Spleen (tissue), 7 donors: ENCODE data around the gene TMEM121.

Experiments used
- POLR2A ChIP-seq, 3 donors: fragments of 450-650 bp; IDR thresholded peaks; one replicate each; pipeline ENCODE4 v1.5.1; 2017; ENCODE audit warnings: antibody characterized with exemption in 3 of 3, mild to moderate bottlenecking in 1 of 3
- POLR2AphosphoS5 ChIP-seq, 3 donors: sonication (generic); formaldehyde crosslinking; IDR thresholded peaks; one replicate each; pipeline ENCODE4 v1.5.1; 2017; ENCODE audit warnings: antibody characterized with exemption in 3 of 3
- TF ChIP-seq, protein P1 (sequence below), 11 experiments: fragments of 200-600 bp in 7 of 11; fragments of 450-650 bp in 4 of 11; sonication (generic) in 4 of 11; IDR thresholded peaks in 8 of 11; conservative IDR thresholded peaks in 3 of 11; 1 replicate in 7 of 11; 2 replicates in 4 of 11; pipeline versions ENCODE4 v1.4.0 to v1.8.0; 2016 to 2021; ENCODE audit warnings: antibody characterized with exemption in 11 of 11, inconsistent platforms in 4 of 11, mild to moderate bottlenecking in 1 of 11
- donor health status: DM: no; HTN: no; CAD: no; lungs with moderate emphysema.
- donor health status: DM: no; HTN: no; CAD: no.
- donor health status: DM: no; HTN: no; CAD: no.

DNA sequence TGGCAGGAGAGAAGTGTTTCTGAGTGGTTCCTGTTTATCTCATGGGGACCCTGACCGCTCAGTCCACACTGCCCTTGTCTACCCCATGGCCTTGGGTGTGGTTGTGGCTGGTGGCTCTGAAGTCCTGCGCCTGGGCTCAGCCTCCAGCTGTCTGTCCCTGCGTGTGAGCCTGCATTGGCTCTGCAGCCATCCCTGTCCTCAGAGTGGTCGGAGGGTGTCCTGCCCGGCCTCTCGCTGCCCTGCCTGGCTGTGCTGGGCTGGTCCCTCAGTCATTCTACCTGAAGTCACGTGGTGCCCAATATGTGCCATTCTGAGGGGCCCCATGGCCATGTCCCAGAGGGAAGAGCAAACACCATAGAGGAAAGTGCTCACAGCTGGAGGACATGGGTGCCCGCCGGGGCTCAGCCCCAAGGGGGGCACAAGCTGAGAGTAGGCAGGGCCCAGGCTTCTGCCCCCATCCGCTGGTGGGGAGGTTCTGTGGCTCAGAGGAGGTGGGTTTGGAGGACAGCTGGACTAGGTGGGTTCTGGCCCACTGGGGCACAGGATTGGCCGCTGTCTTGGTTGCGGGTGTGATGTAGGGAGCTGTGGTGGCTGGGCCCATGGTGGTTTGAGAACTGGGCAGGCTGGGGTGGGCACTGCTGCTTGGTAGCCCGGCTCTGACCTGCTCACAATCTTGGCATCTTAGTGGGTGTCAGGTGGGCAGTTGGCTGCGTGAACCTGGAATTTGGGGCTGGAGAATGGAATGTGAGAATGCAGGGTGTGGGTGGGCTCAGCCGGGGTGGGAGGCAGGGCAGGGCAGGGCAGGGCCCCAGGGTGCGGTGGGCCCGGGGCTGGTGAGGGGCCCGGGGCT is 23.7 kb upstream of the TMEM121 start:
- TF ChIP-seq POLR2AphosphoS5 (IDR thresholded peaks at IDR 0.05) (peak in 1 of 3 donors; percentile 35), POLR2A (IDR thresholded peaks at IDR 0.05) (no peak)
- TF ChIP-seq, protein P1, sequence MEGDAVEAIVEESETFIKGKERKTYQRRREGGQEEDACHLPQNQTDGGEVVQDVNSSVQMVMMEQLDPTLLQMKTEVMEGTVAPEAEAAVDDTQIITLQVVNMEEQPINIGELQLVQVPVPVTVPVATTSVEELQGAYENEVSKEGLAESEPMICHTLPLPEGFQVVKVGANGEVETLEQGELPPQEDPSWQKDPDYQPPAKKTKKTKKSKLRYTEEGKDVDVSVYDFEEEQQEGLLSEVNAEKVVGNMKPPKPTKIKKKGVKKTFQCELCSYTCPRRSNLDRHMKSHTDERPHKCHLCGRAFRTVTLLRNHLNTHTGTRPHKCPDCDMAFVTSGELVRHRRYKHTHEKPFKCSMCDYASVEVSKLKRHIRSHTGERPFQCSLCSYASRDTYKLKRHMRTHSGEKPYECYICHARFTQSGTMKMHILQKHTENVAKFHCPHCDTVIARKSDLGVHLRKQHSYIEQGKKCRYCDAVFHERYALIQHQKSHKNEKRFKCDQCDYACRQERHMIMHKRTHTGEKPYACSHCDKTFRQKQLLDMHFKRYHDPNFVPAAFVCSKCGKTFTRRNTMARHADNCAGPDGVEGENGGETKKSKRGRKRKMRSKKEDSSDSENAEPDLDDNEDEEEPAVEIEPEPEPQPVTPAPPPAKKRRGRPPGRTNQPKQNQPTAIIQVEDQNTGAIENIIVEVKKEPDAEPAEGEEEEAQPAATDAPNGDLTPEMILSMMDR (IDR thresholded peaks at IDR 0.05 in 8 of 11, conservative IDR thresholded peaks at IDR 0.05 in 3 of 11): no peak
